Astrocyte of the spinal cord (primary cell): ENCODE data around the gene TMUB2.

ENCODE experiments used
- DNase-seq: peaks from one replicate; pipeline ENCODE4 v3.0.0; 2011; ENCODE audit warnings: low read depth, low spot score
- H3K4me3 ChIP-seq: 2 replicates; pipeline ENCODE4 v1.5.1; 2011; ENCODE audit warnings: low read depth, mild to moderate bottlenecking, low read length, moderate library complexity
- in situ Hi-C: cut with HindIII; loops from 2 replicates; pipeline ENCODE4 v1.10.0; 2017; ENCODE audit warnings: low sequenced_read_pairs
- TF ChIP-seq, protein P1 (sequence below): IDR thresholded peaks from 2 replicates; pipeline ENCODE4 v1.5.1; 2012; ENCODE audit warnings: low read depth, mild to moderate bottlenecking, low read length, inconsistent platforms

TMUB2 gene

DNA sequence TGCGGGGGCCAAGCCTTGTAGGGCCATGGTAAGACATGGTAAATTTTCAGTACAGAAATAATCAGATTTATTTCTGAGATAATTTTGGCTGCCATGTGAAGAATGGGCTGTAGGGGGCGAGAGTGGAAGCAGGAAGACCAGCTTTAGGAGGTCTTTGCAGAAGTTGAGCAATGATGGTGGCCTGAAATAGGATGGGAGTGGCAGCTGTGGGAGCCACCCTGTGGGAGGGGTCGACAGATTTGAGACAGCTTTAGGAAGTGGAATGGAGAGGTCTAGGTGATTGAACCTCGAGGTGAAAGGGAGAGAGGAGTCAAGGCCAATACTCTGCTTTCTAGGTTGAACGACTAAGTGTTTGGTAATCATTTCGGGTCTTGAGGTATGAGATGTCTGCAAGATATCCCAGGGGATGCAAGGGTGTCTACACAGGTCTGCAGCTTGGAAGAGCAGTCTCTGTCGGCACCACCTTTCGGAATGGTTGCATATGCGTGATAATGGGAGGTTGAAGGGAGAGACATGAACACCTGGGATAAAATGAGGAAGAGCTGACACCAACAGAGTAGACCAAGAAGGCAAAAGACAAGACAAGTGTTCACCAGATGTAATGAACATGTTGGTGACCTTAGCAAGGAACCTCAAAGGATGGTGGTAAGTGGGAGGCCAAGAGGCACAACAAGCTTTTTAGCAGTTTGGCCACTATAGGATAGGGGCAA is 17.1 kb downstream of the TMUB2 start:
- in situ Hi-C loops = no loop called here
- H3K4me3 ChIP-seq = no peak overlapping the region
- peak; percentile 58 for DNase-seq
- TF ChIP-seq, protein P1, sequence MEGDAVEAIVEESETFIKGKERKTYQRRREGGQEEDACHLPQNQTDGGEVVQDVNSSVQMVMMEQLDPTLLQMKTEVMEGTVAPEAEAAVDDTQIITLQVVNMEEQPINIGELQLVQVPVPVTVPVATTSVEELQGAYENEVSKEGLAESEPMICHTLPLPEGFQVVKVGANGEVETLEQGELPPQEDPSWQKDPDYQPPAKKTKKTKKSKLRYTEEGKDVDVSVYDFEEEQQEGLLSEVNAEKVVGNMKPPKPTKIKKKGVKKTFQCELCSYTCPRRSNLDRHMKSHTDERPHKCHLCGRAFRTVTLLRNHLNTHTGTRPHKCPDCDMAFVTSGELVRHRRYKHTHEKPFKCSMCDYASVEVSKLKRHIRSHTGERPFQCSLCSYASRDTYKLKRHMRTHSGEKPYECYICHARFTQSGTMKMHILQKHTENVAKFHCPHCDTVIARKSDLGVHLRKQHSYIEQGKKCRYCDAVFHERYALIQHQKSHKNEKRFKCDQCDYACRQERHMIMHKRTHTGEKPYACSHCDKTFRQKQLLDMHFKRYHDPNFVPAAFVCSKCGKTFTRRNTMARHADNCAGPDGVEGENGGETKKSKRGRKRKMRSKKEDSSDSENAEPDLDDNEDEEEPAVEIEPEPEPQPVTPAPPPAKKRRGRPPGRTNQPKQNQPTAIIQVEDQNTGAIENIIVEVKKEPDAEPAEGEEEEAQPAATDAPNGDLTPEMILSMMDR = peak; percentile 83

DNA sequence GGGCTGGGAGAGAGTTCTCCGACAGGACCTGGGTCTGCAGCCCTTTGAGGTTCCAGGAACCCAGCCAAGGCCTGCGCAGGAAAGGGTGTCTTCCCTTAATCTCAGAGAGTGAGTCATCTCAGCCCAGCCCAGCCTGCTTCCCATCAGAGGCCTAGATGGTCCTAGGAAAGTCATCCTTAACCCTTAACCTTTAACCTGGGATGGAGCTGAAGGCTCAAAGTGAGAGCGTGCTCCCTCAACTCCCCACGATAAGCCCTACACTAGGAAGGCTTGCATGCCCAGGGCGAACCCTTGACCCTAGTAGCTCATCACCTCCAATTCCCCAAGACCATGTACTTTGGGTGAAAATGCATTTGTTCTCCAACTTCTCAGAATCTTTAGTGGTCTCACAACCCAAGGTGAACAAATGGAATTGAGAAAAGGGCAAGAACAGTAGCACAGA is 17.7 kb downstream of the TMUB2 start:
- TF ChIP-seq, protein P1 = no peak
- in situ Hi-C loops = no loop called here
- no peak overlapping the region for H3K4me3 ChIP-seq
- DNase-seq = peak; percentile 43

DNA sequence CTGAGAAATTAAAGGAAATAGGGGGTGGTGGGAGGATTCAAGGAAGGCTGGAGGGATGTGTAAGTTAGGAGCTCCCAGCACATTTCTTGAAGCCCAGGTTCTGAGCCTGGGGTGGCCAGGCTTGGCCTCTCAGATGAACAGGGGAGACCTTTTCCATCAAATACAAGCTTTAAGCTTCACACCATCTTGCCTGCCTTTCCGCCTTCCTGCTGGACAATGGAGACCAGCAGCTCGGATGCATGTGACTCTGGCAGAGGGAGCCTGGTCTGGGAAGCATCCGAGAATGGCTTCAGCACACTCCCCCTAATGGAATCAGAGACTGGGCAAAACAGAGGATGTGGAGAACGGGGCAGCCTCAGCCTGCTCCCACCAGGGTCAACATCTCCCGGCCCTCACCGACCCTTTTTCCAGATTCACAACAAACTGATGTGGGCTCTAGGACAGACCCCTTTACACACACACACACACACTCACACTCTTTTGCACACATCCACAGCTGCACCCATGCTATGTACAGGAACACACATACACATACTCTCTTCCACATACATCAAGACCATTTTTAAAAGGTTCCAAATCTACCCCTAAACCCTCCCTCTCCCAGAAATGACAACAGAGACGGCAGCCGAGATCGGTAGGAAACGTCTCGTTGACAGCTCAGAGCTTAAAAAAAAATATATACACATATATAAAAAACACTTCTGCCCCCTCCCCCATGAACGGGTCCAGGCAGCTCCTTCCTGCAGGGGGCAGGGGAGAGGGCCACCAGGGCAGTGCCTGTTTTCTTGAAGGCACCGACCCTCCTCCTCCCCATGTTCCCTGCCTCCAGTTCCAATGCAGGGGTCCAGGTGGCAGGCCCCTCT is 19.4 kb downstream of the TMUB2 start:
- in situ Hi-C loops = no loop called here
- DNase-seq = no peak

DNA sequence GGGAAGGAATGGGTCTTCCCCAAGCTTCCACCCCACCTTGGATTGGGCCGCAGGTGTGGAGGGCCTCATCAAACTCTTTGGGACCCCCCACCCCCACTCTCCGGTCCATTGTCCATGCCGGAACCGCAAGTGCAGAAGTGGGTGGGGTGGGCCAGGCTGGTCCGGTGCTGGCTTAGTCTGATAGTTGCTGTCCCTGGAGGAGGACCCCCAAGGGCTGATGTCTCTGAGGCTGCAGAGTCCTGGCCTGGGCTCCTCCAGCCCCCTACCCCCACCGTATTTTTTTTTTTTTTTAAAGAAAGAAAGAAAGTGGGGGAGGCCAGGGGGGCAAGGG is 20.0 kb downstream of the TMUB2 start:
- in situ Hi-C loops = no loop called here
- no peak for DNase-seq
- H3K4me3 ChIP-seq = no peak overlapping the region
- TF ChIP-seq, protein P1 = no peak

More for the DNA sequence above, 19.4 kb downstream of the TMUB2 start:
- H3K4me3 ChIP-seq = no peak overlapping the region
- TF ChIP-seq, protein P1 = peak; percentile 41

DNA sequence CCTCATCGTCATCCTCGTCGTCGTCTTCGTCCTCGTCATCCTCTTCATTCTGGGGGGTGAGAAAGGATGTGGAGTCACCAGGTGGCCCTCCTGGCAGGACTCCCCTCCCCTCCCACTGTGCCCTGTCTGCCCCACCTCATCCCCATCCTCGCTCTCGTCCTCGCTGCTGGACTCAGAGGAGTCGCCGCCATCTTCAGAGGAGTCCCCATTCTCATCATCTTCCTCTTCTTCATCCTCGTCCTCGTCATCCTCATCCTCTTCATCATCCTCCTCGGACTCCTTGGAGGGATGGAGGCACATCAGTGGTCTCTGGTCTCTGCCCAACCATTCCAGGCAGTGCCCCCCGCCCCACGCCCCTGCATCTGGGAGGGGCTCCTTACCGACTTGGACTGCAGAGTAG is 20.5 kb downstream of the TMUB2 start:
- no peak overlapping the region for H3K4me3 ChIP-seq
- in situ Hi-C loops = no loop called here
- DNase-seq = no peak
- TF ChIP-seq, protein P1 = no peak

DNA sequence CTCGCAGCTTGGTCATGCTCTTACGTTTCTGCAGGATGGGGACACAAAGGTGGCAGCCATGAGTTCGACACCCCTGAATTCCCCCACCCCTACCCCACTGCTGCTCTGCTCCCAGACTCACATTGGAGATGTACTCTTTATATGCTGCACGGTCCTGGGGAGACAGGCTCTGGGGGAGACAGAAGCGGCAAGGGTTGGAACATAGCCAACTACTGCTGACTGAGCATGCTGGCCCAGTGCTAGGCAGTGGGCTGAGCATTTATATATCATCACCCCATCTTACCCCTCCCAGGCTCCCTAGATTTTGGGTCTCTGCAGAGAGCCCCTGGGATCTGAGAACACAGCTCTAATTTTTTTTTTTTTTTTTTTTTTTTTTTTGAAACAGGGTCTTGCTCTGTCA is 21.0 kb downstream of the TMUB2 start:
- no peak for DNase-seq
- in situ Hi-C loops = no loop called here
- TF ChIP-seq, protein P1 = no peak

More for the DNA sequence above, 21.0 kb downstream of the TMUB2 start:
- no peak overlapping the region for H3K4me3 ChIP-seq
